Measurements from ENCODE around the gene PTPRD. TPM values are rescaled to one million over a fixed set of nuclear protein-coding genes. Genes with fewer than 3 reads are reported as not detected.
"Not testable (repeated sequence)": the region's sequence is repeated elsewhere in the genome, so short reads cannot be mapped to it uniquely, and the experiment has no call there.

PTPRD gene
- total RNA-seq, 3 donors from 2014 or later (not counting 1 experiment from before 2014, with no cell fraction given) = 0.05 to 0.68 TPM; not detected in 1

DNA sequence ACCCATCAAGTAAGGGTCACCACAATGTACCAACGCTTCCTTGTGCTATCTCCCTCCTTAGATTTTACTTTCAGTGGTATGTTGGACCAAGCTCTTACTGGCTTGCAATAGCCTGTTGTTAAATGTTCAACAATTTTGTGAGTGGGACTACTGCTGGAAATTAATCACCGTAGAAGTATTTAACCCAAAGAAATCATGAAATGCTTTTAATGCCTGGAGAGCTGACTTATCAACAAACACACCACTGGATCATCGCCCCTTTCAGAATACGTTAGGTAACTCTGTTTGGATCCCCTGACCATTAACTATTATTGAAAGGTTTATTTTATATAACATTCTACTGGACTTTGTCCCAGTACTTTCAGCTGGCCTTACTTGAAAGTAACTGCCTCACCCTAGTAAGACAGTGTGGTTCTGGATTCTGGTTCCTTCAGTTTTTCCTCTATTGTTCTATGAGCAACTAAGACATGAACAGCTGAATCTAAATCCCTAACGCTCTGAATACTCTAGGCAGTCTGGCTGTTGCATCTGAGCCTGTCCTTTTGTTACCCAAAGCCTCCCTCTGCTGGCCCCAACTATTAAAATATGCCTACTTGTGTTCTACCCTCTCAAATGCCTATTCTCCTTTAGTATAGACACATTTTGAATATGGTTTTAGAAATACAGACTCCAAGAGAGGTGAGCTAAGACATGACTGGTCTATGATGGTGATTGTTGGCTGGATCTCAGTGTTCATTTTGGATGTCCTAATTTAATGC lies 1609.8 kb downstream of the PTPRD start:
- Histone ChIP-seq H3K4me3 (ENCODE audit: low read length) (no peak overlapping the region), H3K9me3 (ENCODE audit: control insufficient read depth, insufficient read depth, low read length) (no peaks in the 10 kb centered on the region), H3K36me3 (ENCODE audit: control insufficient read depth, insufficient read depth, low read length) (no peaks in the 10 kb centered on the region), H3K27me3 (ENCODE audit: control insufficient read depth, insufficient read depth, low read length) (no peaks in the 10 kb centered on the region), H3K4me1 (ENCODE audit: control insufficient read depth, insufficient read depth, low read length) (no peaks in the 10 kb centered on the region), H3K27ac (ENCODE audit: low read length) (no peak overlapping the region)
- Mint-ChIP-seq H3K4me1 (no peaks in the 10 kb centered on the region), H3K27ac (no peak overlapping the region), H3K4me3 (no peak overlapping the region), H3K27me3 (ENCODE audit: low read depth in 2 of 2) (no peaks in the 10 kb centered on the region), H3K36me3 (no peaks in the 10 kb centered on the region), H3K9me3 (peaks cover 0 to 2% of the 10 kb centered on the region in 2 donors)
- intact Hi-C loops (cut with micrococcal nuclease) = no loop called here
- TF ChIP-seq CTCF (IDR thresholded peaks at IDR 0.05) = no peak
- 92% methylated on average over 3 of the region's 5 CpGs for WGBS (ENCODE audit: insufficient coverage)
- DNase-seq = no peak
- ATAC-seq = no peak

- Mint-ChIP-seq H3K4me3 (no peak overlapping the region), H3K9me3 (peaks cover 3 to 4% of the 10 kb centered on the region in 2 donors), H3K4me1 (no peaks in the 10 kb centered on the region), H3K36me3 (no peaks in the 10 kb centered on the region), H3K27me3 (ENCODE audit: low read depth in 2 of 2) (no peaks in the 10 kb centered on the region), H3K27ac (no peak overlapping the region)
- Histone ChIP-seq H3K9me3 (ENCODE audit: control insufficient read depth, insufficient read depth, low read length) (peaks cover 3% of the 10 kb centered on the region), H3K4me3 (ENCODE audit: low read length) (no peak overlapping the region), H3K36me3 (ENCODE audit: control insufficient read depth, insufficient read depth, low read length) (no peaks in the 10 kb centered on the region), H3K27ac (ENCODE audit: low read length) (no peak overlapping the region), H3K27me3 (ENCODE audit: control insufficient read depth, insufficient read depth, low read length) (no peaks in the 10 kb centered on the region), H3K4me1 (ENCODE audit: control insufficient read depth, insufficient read depth, low read length) (no peaks in the 10 kb centered on the region)
- intact Hi-C loops (cut with micrococcal nuclease) = no loop called here
- 53% methylated on average over 2 of the region's 2 CpGs for WGBS (ENCODE audit: insufficient coverage)
- DNase-seq (no peak), ATAC-seq (no peak)
- TF ChIP-seq CTCF (IDR thresholded peaks at IDR 0.05) = no peak
Measured at GRCh38 chr9:8980496-8981013, 1632.2 kb downstream of the PTPRD start.

DNA sequence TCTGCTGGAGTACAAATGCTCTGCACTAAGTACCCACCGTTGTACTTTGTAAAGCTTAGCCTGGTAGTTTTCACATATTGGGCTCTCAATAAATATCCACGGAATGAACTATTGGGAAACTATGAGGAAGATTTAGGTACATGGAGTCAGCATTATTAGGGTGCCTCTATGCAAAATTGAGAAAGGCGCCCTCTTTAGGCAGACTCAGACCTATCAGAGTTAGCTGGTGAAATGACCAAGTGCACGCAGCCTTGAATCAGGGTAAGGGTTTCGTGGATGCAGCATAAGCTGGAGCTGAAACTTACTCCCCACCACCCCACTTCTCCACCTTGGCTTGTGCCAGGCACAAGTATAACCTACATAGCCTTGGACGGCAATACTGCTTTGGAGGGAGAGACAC lies 1634.5 kb downstream of the PTPRD start:
- TF ChIP-seq CTCF (IDR thresholded peaks at IDR 0.05) = no peak
- no peaks in the 10 kb centered on the region for H3K4me1 ChIP-seq (ENCODE audit: control insufficient read depth, insufficient read depth, low read length)
- no peaks in the 10 kb centered on the region for H3K36me3 Mint-ChIP-seq
- intact Hi-C loops (cut with micrococcal nuclease) = no loop called here
- H3K9me3 Mint-ChIP-seq = peaks cover 3 to 4% of the 10 kb centered on the region in 2 donors
- no peaks in the 10 kb centered on the region for H3K27me3 Mint-ChIP-seq (ENCODE audit: low read depth in 2 of 2)
- ATAC-seq (no peak), DNase-seq (no peak)
- H3K27ac Mint-ChIP-seq = no peak overlapping the region
- no peak overlapping the region for H3K27ac ChIP-seq (ENCODE audit: low read length)
- peaks cover 3% of the 10 kb centered on the region for H3K9me3 ChIP-seq (ENCODE audit: control insufficient read depth, insufficient read depth, low read length)
- H3K4me3 Mint-ChIP-seq = no peak overlapping the region
- H3K36me3 ChIP-seq (ENCODE audit: control insufficient read depth, insufficient read depth, low read length) = no peaks in the 10 kb centered on the region
- H3K4me1 Mint-ChIP-seq = no peaks in the 10 kb centered on the region
- no peaks in the 10 kb centered on the region for H3K27me3 ChIP-seq (ENCODE audit: control insufficient read depth, insufficient read depth, low read length)
- WGBS (ENCODE audit: insufficient coverage) = 87% methylated on average over 6 of the region's 6 CpGs
- H3K4me3 ChIP-seq (ENCODE audit: low read length) = no peak overlapping the region

DNA sequence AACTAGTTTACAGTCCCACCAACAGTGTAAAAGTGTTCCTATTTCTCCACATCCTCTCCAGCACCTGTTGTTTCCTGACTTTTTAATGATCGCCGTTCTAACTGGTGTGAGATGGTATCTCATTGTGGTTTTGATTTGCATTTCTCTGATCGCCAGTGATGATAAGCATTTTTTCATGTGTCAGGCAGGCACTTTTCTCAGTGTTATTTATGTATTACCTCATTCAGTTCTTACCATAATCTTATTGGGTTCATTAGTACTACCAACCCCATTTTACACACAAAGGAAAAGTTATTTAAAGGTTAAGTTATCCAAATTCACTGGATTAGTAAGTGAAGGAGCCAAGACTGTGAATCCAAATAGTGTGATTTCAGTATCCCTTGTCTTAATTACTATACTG lies 1644.5 kb downstream of the PTPRD start:
- H3K4me1 ChIP-seq (ENCODE audit: control insufficient read depth, insufficient read depth, low read length); H3K27me3 Mint-ChIP-seq (ENCODE audit: low read depth in 2 of 2); H3K36me3 ChIP-seq (ENCODE audit: control insufficient read depth, insufficient read depth, low read length); H3K36me3 Mint-ChIP-seq; intact Hi-C loops (cut with micrococcal nuclease); H3K27ac ChIP-seq (ENCODE audit: low read length); ATAC-seq; H3K27me3 ChIP-seq (ENCODE audit: control insufficient read depth, insufficient read depth, low read length); H3K27ac Mint-ChIP-seq; H3K4me1 Mint-ChIP-seq; H3K4me3 Mint-ChIP-seq; H3K9me3 ChIP-seq (ENCODE audit: control insufficient read depth, insufficient read depth, low read length); DNase-seq; H3K4me3 ChIP-seq (ENCODE audit: low read length): not testable (repeated sequence)
- H3K9me3 Mint-ChIP-seq = peaks cover 12 to 25% of the 10 kb centered on the region in 2 donors
- WGBS (ENCODE audit: insufficient coverage) = no CpG with 5 or more reads among the region's 3 CpGs
